Gastrocnemius medialis (tissue), 4 donors: ENCODE measurements around the gene NEK1. TPM values are rescaled to one million over a fixed set of nuclear protein-coding genes. Genes with fewer than 3 reads are reported as not detected.
"Not testable (repeated sequence)": the region's sequence is repeated elsewhere in the genome, so short reads cannot be mapped to it uniquely, and the experiment has no call there.

Experiments used
- ATAC-seq, 2 donors: fragments of 150-250 bp; one replicate each; pipeline ENCODE4 v1.9.1; 2016
- DNase-seq, 2 donors: peaks; one replicate each; pipeline ENCODE4 v3.0.0-alpha.2; 2019
- H3K27ac ChIP-seq, 4 donors: fragments of 200-600 bp; sonication (generic); 1 replicate in 1 of 4; 2 replicates in 3 of 4; pipeline ENCODE4 v1.5.1; 2016 to 2018; ENCODE audit warnings: mild to moderate bottlenecking in 2 of 4, moderate library complexity in 1 of 4
- H3K27me3 ChIP-seq, 3 donors: fragments of 200-600 bp; sonication (generic) in 2 of 3; 1 replicate in 1 of 3; 2 replicates in 2 of 3; pipeline versions ENCODE4 v1.5.1 to v1.6.0; 2016 to 2019; ENCODE audit warnings: mild to moderate bottlenecking in 1 of 3, moderate library complexity in 1 of 3
- H3K36me3 ChIP-seq, 2 donors: fragments of 200-600 bp; sonication (generic) in 1 of 2; one replicate each; pipeline ENCODE4 v1.5.1; 2017 to 2018
- H3K4me1 ChIP-seq, 2 donors: fragments of 200-600 bp; sonication (generic) in 1 of 2; one replicate each; pipeline ENCODE4 v1.5.1; 2016 to 2017; ENCODE audit warnings: mild to moderate bottlenecking in 2 of 2
- H3K4me3 ChIP-seq, 4 donors: fragments of 200-600 bp; sonication (generic) in 3 of 4; 1 replicate in 1 of 4; 2 replicates in 3 of 4; pipeline ENCODE4 v1.5.1; 2016 to 2019; ENCODE audit warnings: mild to moderate bottlenecking in 2 of 4
- H3K9me3 ChIP-seq, 3 donors: fragments of 200-600 bp; sonication (generic) in 2 of 3; 1 replicate in 1 of 3; 2 replicates in 2 of 3; pipeline ENCODE4 v1.5.1; 2016 to 2019
- POLR2A ChIP-seq, 2 donors: fragments of 450-650 bp; IDR thresholded peaks; one replicate each; pipeline ENCODE4 v1.6.1; 2017; ENCODE audit warnings: antibody characterized with exemption in 2 of 2, mild to moderate bottlenecking in 2 of 2, moderate library complexity in 2 of 2
- in situ Hi-C, 4 donors: fragments of 200-750 bp; cut with MboI; loops; one replicate each; pipeline versions ENCODE4 v1.15.0 to v1.8.0; 2017; ENCODE audit warnings: low sequenced_read_pairs in 4 of 4
- intact Hi-C: fragments of 100-400 bp; cut with DNase I; formaldehyde crosslinking; loops from one replicate; pipeline ENCODE4 v1.15.1; 2023; ENCODE audit warnings: low total_unique reads
- total RNA-seq, 4 donors: library from RNA; depleted of rRNA; stranded (reverse); fragments of >200 nt; gene quantifications; one replicate each; pipeline versions ENCODE4 v1.1.0 to v1.2.3, GENCODE V29; 2016
- TF ChIP-seq, protein P1 (sequence below), 5 experiments: fragments of 450-650 bp in 3 of 5; fragments of 200-600 bp in 2 of 5; sonication (generic) in 2 of 5; IDR thresholded peaks in 4 of 5; conservative IDR thresholded peaks in 1 of 5; 1 replicate in 4 of 5; 2 replicates in 1 of 5; pipeline ENCODE4 v1.5.1; 2016 to 2019; ENCODE audit warnings: antibody characterized with exemption in 5 of 5, mild to moderate bottlenecking in 3 of 5, moderate library complexity in 3 of 5

Gene NEK1
- total RNA-seq, 4 donors from 2014 or later: 2.6 to 11.0 (median 3.9) TPM

DNA sequence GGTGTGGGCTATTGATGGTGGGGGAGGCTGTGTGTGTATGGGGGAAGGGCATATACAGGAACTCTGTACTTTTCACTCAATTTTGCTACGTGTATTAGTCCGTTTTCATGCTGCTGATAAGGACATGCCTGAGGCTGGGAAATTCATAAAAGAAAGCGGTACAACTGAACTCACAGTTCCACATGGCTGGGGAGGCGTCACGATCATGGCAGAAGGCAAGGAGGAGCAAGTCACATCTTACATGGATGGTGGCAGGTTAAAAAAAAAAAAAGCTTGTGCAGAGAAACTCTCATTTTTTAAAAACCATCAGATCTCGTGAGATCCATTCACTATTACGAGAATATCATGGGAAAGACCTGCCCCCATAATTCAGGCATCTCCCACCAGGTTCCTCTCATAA lies 152.3 kb downstream of the NEK1 start:
- no peak for TF ChIP-seq POLR2A (IDR thresholded peaks at IDR 0.05)
- TF ChIP-seq, protein P1, sequence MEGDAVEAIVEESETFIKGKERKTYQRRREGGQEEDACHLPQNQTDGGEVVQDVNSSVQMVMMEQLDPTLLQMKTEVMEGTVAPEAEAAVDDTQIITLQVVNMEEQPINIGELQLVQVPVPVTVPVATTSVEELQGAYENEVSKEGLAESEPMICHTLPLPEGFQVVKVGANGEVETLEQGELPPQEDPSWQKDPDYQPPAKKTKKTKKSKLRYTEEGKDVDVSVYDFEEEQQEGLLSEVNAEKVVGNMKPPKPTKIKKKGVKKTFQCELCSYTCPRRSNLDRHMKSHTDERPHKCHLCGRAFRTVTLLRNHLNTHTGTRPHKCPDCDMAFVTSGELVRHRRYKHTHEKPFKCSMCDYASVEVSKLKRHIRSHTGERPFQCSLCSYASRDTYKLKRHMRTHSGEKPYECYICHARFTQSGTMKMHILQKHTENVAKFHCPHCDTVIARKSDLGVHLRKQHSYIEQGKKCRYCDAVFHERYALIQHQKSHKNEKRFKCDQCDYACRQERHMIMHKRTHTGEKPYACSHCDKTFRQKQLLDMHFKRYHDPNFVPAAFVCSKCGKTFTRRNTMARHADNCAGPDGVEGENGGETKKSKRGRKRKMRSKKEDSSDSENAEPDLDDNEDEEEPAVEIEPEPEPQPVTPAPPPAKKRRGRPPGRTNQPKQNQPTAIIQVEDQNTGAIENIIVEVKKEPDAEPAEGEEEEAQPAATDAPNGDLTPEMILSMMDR (IDR thresholded peaks at IDR 0.05 in 4 of 5, conservative IDR thresholded peaks at IDR 0.05 in 1 of 5): no peak
- intact Hi-C loops (no loop called here), in situ Hi-C loops (no loop called here)
- no peaks in the 10 kb centered on the region for H3K4me1 ChIP-seq
- DNase-seq (no peak), ATAC-seq (no peak)
- peaks cover 0 to 3% of the 10 kb centered on the region in 2 donors for H3K36me3 ChIP-seq
- H3K4me3 ChIP-seq: no peak overlapping the region
- H3K27ac ChIP-seq: no peak overlapping the region
- no peaks in the 10 kb centered on the region for H3K9me3 ChIP-seq
- H3K27me3 ChIP-seq: no peaks in the 10 kb centered on the region

DNA sequence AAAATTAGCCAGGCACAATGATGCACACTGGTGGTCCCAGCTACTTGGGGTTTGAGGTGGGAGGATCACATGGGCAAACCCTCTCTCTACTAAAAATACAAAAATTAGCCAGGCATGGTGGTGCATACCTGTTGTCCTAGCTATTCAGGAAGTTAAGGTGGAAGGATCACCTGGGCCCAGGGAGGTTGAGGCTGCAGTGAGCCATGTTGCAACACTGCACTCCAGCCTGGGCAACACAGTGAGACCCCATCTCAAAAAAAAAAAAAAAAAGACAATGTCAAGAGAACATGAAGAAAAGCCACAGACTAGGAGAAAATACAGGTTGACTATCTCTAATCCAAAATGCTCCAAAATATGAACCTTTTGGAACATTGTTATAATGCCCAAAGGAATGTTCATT lies 153.8 kb downstream of the NEK1 start:
- intact Hi-C loops (no loop called here), in situ Hi-C loops (no loop called here)
- Histone ChIP-seq H3K36me3 (peaks cover 0 to 3% of the 10 kb centered on the region in 2 donors), H3K9me3 (no peaks in the 10 kb centered on the region), H3K4me1 (no peaks in the 10 kb centered on the region), H3K27ac (no peak overlapping the region), H3K27me3 (no peaks in the 10 kb centered on the region), H3K4me3 (no peak overlapping the region)
- TF ChIP-seq POLR2A (IDR thresholded peaks at IDR 0.05): no peak
- TF ChIP-seq, protein P1 (IDR thresholded peaks at IDR 0.05 in 4 of 5, conservative IDR thresholded peaks at IDR 0.05 in 1 of 5): no peak
- ATAC-seq (no peak), DNase-seq (no peak)

DNA sequence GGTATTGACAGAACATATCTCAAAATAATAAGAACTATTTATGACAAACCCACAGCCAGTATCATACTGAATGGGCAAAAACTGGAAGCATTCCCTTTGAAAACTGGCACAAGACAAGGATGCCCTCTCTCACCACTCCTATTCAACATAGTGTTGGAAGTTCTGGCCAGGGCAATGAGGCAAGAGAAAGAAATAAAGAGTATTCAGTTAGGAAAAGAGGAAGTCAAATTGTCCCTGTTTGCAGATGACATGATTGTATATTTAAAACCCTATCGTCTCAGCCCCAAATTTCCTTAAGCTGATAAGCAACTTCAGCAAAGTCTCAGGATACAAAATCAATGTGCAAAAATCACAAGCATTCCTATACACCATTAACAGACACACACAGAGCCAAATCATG lies 159.7 kb downstream of the NEK1 start:
- H3K27me3 ChIP-seq, H3K27ac ChIP-seq, DNase-seq, H3K4me3 ChIP-seq, ATAC-seq, intact Hi-C loops, H3K4me1 ChIP-seq, H3K9me3 ChIP-seq, in situ Hi-C loops, H3K36me3 ChIP-seq: not testable (repeated sequence)

DNA sequence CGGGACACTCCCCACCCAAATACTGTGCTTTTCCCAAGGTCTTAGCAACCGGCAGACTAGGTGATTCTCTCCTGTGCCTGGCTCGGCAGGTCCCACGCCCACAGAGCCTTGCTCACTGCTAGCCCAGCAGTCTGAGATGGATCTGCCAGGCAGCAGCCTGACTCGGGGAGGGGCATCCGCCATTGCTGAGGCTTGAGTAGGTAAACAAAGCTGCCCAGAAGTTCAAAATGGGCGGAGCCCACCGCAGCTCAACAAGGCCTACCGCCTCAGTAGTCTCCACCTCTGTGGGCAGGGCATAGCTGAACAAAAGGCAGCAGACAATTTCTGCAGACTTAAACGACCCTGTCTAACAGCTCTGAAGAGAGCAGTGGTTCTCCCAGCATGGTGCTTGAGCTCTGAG lies 163.4 kb downstream of the NEK1 start:
- ATAC-seq, H3K27me3 ChIP-seq, in situ Hi-C loops, H3K4me3 ChIP-seq, intact Hi-C loops, H3K9me3 ChIP-seq, DNase-seq, H3K4me1 ChIP-seq, H3K36me3 ChIP-seq, H3K27ac ChIP-seq: not testable (repeated sequence)

DNA sequence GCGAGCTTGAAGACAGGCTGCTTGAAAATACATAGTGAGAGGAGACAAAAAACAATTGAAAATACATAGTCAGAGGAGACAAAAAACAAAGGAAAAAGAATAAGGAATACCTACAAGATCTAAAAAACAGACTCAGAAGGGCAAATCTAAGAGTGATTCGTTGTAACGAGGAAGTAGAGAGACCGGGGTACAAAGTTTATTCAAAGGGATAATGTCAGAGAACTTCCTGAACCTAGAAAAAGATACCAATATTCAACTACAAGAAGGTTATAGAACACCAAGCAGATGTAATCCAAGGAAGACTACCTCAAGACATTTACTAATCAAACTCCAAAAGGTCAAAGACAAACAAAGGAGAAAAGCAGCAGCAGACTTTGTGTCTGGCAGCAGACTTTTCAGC lies 165.6 kb downstream of the NEK1 start:
- no peaks in the 10 kb centered on the region for H3K9me3 ChIP-seq
- TF ChIP-seq POLR2A (IDR thresholded peaks at IDR 0.05): no peak
- TF ChIP-seq, protein P1 (IDR thresholded peaks at IDR 0.05 in 4 of 5, conservative IDR thresholded peaks at IDR 0.05 in 1 of 5): no peak

DNA sequence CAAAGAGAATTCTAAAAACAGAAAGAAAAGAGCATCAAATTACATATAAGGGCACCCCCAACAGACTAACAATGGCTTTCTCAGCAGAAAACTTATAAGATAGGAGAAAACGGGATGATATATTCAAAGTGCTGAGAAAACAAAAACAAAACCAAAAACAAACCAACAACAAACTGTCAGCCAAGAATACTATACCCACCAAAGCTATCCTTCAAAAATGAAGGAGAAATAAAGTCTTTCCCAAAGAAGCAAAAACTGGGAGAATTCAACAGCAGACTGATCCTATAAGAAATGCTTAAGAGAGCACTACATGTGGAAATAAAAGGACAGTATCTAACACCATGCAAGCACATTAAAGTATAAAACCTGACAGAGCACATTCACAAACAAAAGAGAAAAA lies 168.6 kb downstream of the NEK1 start:
- intact Hi-C loops: no loop called here
- no peaks in the 10 kb centered on the region for H3K9me3 ChIP-seq

More for the DNA sequence above, 165.6 kb downstream of the NEK1 start:
- no peaks in the 10 kb centered on the region for H3K27me3 ChIP-seq
- H3K36me3 ChIP-seq: no peaks in the 10 kb centered on the region
- ATAC-seq (no peak), DNase-seq (no peak)
- no peak overlapping the region for H3K4me3 ChIP-seq
- no peak overlapping the region for H3K27ac ChIP-seq
- no peaks in the 10 kb centered on the region for H3K4me1 ChIP-seq
- intact Hi-C loops (no loop called here), in situ Hi-C loops (no loop called here)

More for the DNA sequence above, 168.6 kb downstream of the NEK1 start:
- in situ Hi-C loops: no loop called here
- ATAC-seq (no peak), DNase-seq (no peak)
- no peaks in the 10 kb centered on the region for H3K27me3 ChIP-seq
- H3K36me3 ChIP-seq: no peaks in the 10 kb centered on the region
- H3K4me1 ChIP-seq: no peaks in the 10 kb centered on the region
- H3K27ac ChIP-seq: no peak overlapping the region
- no peak overlapping the region for H3K4me3 ChIP-seq
- TF ChIP-seq POLR2A (IDR thresholded peaks at IDR 0.05): no peak
- TF ChIP-seq, protein P1 (IDR thresholded peaks at IDR 0.05 in 4 of 5, conservative IDR thresholded peaks at IDR 0.05 in 1 of 5): no peak
